SU-DHL-6 (cell line): ENCODE data around the gene TMEM178B.

ENCODE experiments used
- CTCF ChIP-seq: fragments of 200-600 bp; sonication (generic); IDR thresholded peaks from one replicate; pipeline ENCODE4 v1.5.1; 2017; ENCODE audit warnings: antibody characterized with exemption, mild to moderate bottlenecking, low read length, moderate library complexity; ENCODE audit not compliant: insufficient read depth, poor library complexity, severe bottlenecking
- EZH2phosphoT487 ChIP-seq: fragments of 200-600 bp; sonication (generic), shearing (Covaris generic); conservative IDR thresholded peaks from 2 replicates; pipeline ENCODE4 v1.6.1; 2018; ENCODE audit warnings: mild to moderate bottlenecking, antibody characterized with exemption, low read length, moderate library complexity, mixed read lengths

DNA sequence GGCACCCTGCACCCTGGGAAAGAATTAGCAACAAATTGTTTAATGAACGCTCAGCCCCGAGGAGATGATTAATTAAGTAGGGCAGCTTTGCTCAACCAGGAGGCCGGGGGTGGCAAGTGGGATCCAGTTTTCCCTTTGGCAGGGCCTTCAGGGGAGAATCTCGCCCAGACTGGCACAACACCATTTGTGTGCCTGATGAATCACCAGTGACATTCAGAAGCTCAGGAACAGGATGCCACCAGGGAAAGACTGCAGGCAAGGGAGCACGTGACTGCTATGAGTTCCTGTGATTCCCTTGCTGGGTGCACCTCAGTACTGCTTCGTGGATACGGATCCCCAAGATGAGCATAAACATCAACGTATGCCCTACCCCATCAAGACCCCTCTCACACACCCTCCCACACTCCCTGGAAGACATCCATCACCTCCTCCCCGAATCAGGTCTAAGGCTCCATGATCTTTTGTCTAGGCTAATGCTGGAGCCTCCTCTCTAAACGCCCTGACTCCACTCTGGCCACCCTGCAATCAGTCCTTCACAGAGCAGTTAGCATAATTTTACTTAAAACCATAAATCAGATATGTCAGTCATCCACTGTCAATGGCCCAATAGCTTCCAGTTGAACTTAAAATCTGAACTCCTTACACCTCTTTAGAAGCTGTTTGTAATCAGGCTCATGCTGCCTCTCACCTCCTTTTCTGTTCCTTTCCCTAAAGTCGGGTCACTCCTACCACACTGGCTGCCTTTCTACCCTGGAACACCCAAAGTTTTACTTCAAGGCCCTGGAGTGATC lies 368.2 kb downstream of the TMEM178B start:
- no peak for TF ChIP-seq CTCF
- TF ChIP-seq EZH2phosphoT487, result no peak
